Activated effector memory CD4-positive, alpha-beta T cell treated with anti-CD3 and anti-CD28 coated beads, Interleukin-2, amount 50 U/mL, for 16 hours (primary cell): ENCODE data around the gene SPRED2.

ENCODE experiments used
- DNase-seq: peaks from one replicate; pipeline ENCODE4 v3.0.0-alpha.2; 2020

Gene SPRED2

GRCh38 chr2:65298089-65298488 lies 134.3 kb downstream of the SPRED2 start:
- DNase-seq, result no peak

- DNase-seq, result no peak
These were observed 134.9 kb downstream of the SPRED2 start for GRCh38 chr2:65297544-65297943.

GRCh38 chr2:65296971-65297370 lies 135.4 kb downstream of the SPRED2 start:
- no peak for DNase-seq

GRCh38 chr2:65294701-65295100 lies 137.7 kb downstream of the SPRED2 start:
- no peak for DNase-seq

- no peak for DNase-seq
These were observed 138.3 kb downstream of the SPRED2 start for GRCh38 chr2:65294136-65294535.

- DNase-seq, result no peak
These were observed 139.0 kb downstream of the SPRED2 start for GRCh38 chr2:65293376-65293775.

- no peak for DNase-seq
These were observed 139.9 kb downstream of the SPRED2 start for GRCh38 chr2:65292461-65293011.

GRCh38 chr2:65292106-65292400 lies 140.3 kb downstream of the SPRED2 start:
- no peak for DNase-seq

- DNase-seq, result no peak
These were observed 140.9 kb downstream of the SPRED2 start for GRCh38 chr2:65291216-65292105.

GRCh38 chr2:65287364-65287763 lies 145.0 kb downstream of the SPRED2 start:
- no peak for DNase-seq

GRCh38 chr2:65282477-65283053 lies 149.8 kb downstream of the SPRED2 start:
- DNase-seq, result no peak

GRCh38 chr2:65281627-65282351 lies 150.6 kb downstream of the SPRED2 start:
- DNase-seq, result no peak

GRCh38 chr2:65279756-65280155 lies 152.6 kb downstream of the SPRED2 start:
- no peak for DNase-seq

- no peak for DNase-seq
These were observed 153.8 kb downstream of the SPRED2 start for GRCh38 chr2:65278531-65278981.

GRCh38 chr2:65277791-65278483 lies 154.5 kb downstream of the SPRED2 start:
- DNase-seq, result no peak

- DNase-seq, result no peak
These were observed 155.3 kb downstream of the SPRED2 start for GRCh38 chr2:65277118-65277517.

GRCh38 chr2:65276609-65277008 lies 155.8 kb downstream of the SPRED2 start:
- no peak for DNase-seq

GRCh38 chr2:65275141-65275915 lies 157.1 kb downstream of the SPRED2 start:
- no peak for DNase-seq

- DNase-seq, result no peak
These were observed 159.1 kb downstream of the SPRED2 start for GRCh38 chr2:65273344-65273743.

- DNase-seq, result no peak
These were observed 163.4 kb downstream of the SPRED2 start for GRCh38 chr2:65268957-65269356.

GRCh38 chr2:65267008-65267407 lies 165.4 kb downstream of the SPRED2 start:
- DNase-seq, result no peak

- DNase-seq, result no peak
These were observed 166.7 kb downstream of the SPRED2 start for GRCh38 chr2:65265671-65266045.
